ENCODE data around the gene UNKL.

DNA sequence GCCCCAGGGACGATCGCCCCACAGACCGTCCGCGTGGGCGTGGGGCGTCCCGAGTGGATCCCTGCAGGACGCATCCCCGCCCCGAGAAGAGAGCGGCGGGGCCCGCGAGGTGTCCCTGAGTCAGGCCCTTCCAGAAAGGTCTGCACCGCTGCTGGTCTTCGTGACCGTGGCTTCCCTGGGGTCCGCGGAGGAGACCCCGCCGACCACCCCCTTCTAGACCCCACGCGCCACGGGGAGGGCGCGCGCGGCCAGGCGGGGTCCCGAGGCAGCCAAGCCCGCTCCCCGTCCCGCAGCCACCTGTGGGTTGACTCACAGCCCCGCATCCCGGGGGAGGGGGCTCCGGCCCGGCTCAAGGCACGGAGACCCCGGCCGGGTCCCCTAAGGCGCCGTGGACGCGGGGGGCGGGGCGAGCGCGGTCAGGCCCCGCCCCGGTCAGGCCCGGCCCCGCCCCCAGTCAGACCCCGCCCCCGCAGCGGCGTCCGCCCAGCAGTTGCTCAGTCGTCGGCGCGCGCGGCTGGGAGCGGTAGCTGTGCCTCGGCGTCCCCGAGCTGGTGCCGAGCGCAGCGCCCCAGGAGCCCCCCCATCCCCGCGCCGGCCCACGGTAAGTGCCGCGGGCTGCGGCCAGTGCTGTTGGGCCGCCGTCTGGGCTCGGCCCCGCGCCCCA is 81.2 kb downstream of the UNKL start, which contains the start of gene BAIAP3:
- no peak for TF ChIP-seq EZH2 (IDR thresholded peaks at IDR 0.05; ENCODE audit: borderline replicate concordance, low read depth, low read length, severe bottlenecking)
- TF ChIP-seq, protein P1, sequence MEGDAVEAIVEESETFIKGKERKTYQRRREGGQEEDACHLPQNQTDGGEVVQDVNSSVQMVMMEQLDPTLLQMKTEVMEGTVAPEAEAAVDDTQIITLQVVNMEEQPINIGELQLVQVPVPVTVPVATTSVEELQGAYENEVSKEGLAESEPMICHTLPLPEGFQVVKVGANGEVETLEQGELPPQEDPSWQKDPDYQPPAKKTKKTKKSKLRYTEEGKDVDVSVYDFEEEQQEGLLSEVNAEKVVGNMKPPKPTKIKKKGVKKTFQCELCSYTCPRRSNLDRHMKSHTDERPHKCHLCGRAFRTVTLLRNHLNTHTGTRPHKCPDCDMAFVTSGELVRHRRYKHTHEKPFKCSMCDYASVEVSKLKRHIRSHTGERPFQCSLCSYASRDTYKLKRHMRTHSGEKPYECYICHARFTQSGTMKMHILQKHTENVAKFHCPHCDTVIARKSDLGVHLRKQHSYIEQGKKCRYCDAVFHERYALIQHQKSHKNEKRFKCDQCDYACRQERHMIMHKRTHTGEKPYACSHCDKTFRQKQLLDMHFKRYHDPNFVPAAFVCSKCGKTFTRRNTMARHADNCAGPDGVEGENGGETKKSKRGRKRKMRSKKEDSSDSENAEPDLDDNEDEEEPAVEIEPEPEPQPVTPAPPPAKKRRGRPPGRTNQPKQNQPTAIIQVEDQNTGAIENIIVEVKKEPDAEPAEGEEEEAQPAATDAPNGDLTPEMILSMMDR (IDR thresholded peaks at IDR 0.05; ENCODE audit: borderline replicate concordance, extremely low read depth, low read length, poor library complexity, severe bottlenecking): no peak
